NCI-H2029 treated with DMSO at 0.1 percent for 48 hours (cell line): Measurements from ENCODE around the gene KIF2A.
"Not testable (repeated sequence)": the region's sequence is repeated elsewhere in the genome, so short reads cannot be mapped to it uniquely, and the experiment has no call there.

Source experiments
- DNase-seq: peaks from one replicate; lab custom pipeline; 2025; lab: John Stamatoyannopoulos, UW

The KIF2A gene

DNA sequence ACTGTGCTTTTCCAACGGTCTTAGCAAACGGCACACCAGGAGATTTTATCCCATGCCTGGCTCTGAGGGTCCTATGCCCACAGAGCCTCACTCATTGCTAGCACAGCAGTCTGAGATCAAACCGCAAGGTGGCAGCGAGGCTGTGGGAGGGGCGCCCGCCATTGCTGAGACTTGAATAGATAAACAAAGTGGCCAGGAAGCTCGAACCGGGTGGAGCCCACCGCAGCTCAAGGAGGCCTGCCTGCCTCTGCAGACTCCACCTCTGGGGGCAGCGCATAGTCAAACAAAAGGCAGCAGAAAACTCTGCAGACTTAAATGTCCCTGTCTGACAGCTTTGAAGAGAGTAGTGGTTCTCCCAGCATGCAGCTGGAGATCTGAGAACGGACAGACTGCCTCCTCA, 14.2 kb upstream of the KIF2A start:
- DNase-seq: not testable (repeated sequence)

DNA sequence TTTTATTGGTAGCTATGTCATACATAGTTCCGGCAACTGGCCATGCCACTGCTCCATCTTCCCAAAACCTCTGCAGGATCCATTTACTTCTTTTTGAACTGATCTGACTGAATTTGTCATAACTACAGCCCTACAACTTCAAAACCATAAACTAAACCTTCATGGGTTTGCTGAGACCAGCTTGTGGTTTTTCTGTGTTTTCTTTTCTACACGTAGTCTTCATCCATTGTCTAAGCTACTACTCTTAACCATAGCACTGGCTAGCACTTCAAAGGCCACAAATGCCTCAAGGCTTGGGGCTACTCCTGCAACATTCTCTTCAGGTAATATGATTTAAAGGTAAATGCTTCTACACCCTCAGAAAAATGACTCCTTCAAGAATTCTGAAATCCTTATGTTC, 9.0 kb upstream of the KIF2A start:
- no peak for DNase-seq

DNA sequence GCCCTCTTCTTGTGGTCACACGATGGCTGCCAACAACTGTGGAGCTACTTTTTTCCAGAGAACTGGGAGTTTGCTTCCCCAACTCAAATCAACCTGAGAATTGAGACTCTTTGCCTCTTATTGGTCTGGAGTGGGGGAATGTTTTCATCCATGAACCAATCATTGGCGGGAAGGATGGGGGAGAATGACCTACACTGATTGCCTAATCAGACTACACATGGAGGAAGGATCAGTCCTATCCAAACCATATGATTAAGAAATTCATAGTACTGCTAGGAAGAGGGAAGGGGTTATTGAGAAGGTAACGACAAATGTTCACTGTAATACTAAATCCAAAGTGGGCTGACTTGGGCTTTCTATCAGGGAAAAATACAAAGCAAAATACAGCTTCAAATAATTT, 7.9 kb upstream of the KIF2A start:
- no peak for DNase-seq

DNA sequence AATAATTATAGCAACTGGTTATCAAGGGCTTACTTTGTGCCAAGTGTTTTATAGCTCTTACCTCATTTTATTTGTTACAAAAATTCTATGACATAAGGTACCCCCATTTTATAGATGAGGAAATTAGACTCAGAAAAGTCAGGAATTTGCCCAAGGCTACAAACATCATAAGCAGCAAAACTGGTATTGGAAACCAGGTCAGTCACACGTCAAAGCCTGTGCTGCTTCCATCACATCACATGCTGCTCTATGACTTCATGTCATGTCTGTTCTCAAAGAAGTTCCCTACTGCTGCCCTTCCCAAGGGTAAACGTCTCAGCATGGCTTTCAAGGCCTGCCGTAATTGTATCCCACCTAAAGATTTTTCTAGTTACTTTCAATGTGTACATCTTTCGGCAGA, 6.9 kb upstream of the KIF2A start:
- DNase-seq: no peak

DNA sequence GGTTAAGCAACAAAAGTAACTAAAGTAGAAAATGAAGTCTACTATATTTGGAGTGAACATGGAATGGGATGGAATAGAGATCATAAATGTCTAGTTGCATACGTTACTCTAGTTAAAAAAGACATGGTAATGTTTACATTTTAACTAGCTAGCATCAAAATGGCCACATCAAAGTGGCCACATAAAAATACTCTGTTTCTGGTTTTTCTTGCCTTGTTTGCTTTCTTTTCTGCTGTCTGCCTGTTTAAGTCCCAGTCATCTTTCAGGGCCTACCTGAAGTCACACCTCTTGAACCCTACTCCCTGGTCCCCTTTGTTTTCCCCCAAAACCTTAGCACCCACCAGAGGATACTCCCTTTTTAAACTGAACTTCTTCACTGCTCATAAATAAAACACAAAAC, 6.4 kb upstream of the KIF2A start:
- no peak for DNase-seq

DNA sequence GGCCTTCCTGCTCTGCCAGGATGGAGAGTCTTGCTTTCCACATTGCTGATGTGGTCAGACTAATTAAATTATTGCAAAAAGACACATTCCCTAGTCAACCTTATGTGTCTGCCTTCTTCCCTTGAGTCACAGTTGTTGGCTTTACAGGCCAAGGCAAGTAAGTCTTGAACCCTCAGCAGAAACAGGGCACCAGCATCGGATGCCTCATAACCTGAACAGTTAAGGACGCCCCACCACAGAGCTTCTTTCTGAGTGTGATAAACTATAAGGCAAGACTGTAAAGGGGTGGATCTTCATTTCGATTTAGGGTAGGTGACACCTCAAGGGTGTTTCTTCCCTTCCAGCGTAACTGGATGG, 670 bp upstream of the KIF2A start:
- DNase-seq: no peak

DNA sequence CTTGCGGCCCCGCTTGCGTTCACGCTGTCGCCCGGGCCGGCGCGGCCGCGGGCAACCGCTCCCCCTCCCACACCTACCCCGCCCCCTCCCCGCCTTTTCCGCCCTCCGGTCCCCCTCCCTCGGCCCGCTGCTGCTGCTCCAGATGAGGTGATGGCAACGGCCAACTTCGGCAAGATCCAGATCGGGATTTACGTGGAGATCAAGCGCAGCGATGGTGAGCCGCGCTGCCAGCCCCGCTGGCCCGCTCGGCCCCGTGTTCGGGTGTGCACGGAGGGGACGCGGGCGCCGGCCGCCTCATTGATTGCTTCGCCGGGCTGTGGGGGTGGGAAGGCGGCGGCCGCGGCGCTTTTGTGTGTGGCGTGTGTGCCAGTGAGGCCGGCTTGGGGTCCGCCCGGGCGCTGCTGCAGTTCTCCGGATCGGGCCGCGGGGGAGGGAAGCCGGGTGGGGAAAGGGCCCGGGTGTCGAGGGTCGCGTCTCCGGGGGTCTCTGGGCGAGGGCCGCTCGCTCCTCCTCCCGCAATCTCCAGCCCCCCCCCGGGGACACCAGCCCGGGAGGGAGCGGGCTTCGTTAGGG, 403 bp downstream of the KIF2A start:
- no peak for DNase-seq

DNA sequence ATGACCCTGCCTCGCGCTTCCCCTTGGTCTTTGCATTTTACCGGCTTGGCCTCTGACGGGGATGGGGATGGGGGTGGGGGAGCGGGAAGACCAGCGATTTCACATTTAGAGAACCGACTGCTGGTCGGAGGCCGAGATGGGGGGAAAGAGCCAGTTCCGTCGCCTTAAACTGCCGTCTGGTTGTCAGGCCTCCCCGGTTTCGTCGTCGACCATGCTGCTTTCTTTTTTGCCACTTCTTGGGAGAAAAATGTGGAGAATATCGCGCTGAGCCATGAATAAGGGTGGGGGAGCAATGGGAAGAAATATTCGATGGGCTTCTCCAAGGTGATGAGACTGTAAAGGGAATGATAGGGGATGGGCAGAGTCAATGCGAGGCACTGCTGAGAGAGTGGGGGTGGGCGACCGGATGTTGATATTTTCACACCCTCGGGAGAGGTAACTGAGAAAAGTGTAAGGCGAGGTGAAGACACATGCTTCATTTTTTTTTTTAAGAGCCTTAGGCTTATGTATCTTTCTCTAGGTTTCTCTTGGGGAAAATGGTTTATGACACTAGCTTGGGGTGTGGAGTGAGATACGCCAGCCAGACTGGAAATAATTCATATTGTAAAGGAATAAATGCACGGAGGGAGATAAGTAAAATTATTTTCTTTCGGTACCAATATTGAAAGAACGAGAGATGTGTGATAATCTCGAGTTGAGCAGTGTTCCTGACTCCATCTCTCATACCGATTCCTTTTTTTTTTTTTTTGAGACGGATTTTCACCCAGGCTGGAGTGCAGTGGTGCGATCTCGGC, 1.1 kb downstream of the KIF2A start:
- DNase-seq: no peak

DNA sequence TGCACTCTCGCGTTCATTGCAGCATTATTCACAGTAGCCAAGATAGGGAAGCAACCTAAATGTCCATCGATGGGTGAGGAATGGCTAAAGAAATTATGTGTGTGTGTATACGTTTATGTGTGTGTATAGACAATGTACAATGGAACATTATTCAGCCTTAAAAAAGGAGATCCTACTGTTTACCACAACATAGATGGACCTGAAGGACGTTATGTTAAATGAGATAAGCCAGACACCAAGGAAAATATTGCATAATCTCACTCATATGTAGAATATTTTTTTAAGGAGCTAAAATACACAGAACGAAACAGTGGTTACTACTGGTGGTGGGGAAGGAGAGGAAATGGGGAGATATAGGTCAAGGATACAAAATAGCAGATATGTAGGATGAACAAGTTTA, 2.4 kb downstream of the KIF2A start:
- DNase-seq: no peak

DNA sequence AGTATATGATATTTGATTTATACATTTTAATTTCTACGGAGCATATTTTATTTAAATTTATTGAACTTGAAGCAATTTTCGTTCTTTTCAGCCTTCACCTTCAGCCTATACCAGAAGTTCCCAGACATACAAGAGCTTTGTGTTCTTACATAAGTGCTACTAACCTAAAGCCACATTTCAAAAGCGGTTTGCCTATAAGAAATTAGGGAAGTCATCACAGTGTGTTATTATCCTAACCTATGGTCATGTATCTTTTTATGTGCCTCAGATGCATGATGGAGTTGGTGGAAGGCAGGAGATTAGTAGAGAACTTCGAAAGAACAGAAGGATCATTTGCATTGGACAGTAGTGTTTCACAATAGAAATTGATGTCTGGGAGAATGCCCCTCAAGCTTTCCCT, 3.1 kb downstream of the KIF2A start:
- DNase-seq: no peak

DNA sequence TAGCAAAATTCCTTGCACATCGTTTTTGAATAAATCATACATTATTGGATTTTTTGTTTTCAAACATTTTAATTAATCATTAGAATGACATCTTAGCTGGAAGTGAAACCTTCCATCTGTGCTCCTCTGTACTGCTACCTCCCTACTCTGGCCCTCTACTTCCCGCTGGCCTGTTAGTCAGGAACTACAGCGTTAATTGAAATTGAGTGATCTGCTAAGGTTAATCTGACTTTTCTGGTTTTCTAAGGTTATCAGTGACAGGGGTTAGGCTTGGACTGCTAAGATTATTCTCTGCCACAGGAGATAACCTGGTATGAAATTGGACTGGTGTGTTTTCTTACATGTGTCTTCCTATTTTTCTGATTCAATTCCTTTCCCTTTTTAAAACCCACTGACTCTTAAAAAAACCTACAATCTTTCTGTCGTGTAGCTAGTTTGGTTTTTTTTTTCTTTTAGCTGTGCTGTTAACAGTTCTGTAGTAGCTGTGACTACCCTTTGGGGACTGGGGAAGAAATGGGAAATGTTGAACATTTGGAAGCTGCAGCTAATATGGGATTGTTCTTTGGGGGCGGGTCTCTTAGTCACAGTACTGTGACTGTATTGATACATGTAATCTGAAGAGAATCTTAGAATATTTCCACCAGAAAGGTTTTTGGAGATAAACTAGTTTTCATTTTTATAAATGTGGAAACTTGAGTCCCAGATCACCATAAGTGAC, 4.6 kb downstream of the KIF2A start:
- DNase-seq: no peak

DNA sequence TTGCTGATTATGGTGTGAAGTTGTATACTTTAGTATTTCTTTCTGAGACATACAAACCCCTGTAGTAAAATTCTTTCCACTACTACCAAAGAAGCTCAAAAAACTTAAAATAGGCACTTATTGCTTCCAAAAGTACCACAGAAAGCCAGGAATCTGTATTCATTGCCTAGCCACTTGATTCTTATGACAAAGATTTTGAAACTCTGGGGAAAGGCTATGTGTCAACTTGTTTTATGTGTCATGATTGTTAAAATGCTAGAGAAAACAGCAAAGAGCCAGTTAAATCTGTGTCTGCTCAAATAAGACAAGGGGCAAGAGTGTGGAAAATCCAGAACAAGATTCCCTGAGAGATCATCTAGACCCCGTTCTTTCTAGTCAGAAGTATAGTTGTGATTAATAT, 6.0 kb downstream of the KIF2A start:
- no peak for DNase-seq

DNA sequence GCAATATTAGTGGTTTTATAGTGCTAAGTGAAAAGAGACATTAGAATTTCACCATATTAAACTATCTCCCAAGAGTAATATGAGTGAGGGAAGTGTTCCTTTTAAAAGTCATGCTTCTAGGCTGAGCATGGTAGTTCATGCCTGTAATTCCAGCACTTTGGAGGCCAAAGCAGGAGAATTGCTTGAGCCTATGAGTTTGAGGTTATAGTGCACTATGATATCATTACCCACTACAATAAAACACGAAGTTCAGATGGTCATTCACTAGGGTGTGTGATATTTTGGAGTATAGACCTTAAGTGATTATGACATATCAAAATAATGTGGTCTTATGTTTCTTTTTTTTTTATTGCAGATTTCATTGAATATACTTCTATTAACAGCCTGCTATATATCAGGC, 6.7 kb downstream of the KIF2A start:
- DNase-seq: no peak

DNA sequence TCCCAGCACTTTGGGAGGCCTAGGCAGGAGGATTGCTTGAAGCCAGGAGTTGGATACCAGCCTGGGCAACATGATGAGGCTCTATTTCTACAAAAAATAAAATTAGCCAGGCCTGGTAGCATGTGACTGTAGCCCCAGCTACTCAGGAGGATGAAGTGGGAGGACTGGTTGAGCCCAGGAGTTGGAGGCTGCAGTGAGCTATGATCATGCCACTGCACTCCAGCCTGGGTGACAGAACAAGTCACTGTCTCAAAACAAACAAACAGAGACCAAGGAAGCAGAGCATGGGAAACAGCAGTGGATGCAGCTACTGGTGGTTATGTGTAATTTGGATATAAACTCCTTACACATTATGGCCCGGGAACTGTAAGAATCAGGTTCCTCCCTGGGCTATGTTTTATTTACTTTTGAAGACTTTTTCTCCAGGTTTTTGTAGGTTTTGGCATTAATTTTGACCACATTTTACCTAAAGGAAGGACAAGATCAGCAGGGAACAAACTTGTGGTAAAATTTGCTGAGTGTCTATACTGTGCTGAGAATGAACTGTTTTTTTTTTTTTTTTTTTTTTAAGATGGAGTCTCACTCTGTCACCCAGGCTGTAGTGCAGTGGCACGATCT, 8.3 kb downstream of the KIF2A start:
- no peak for DNase-seq

DNA sequence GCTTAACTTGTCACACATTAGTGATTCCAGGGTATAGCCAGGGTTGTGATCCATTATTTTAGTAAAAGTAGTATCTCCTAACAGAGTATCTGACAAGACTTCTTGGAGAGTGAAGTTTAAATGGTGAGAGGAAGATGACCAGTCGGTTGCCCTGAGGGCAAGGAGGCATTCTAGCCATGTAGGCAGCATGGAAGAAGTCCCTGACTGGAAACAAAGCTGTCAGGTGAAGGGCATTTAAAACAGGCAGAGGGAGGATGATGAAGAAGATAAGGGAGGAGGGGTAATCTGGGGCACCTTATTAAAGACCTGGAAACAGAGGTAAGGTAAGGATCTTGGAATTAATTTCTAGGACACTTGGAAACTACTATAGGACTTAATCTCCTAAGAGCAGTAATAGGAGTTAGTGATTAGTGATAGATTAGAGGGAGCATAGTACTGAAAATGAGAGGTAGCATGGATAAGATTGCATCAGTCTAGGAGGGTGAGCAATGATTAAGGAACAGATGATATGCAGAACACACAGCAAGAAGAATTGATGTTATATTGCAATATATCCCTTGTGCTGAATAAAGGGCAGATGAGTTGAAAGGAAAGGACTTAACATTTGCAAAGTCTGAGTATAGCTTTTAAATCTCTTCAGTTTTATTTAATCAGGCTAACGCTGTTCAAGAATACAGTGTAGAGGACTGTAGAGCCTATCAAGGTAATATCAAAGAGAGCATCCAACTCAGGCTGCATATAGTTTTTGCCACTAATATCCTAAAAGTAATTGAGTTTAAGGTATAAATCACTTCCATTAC, 9.6 kb downstream of the KIF2A start:
- no peak for DNase-seq

DNA sequence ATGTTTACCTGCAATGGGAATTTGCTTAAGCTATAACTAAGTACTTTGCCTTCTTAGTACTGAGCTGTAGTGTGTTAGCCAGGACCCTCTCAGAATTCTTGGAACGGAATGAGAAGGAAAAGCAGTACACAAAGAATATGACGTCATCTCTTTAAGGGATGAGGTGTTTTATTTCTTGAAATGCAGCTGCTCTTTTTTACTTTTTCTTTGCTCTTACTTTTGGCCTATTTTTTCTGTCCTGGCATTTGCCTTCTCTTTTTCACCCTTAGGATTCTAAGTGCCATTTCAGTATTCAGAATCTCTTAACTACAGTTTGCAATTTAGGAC, 10.1 kb downstream of the KIF2A start:
- no peak for DNase-seq

DNA sequence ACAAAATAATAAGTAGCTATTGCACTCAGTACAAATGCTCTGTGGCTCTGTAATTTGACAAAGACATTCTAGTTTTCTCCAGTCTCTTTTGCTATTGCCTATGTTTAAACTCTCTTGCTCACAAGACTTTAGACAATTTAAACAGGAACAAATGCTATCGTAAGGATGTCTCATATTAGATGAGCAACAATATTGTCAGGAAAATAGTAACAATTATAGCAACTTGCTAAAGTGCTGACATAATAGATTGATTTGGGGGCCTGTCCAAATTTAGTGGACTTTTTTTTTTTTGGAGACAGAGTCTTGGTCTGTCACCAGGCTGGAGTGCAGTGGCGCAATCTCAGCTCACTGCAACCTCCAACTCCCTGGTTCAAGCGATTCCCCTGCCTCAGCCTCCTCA, 11.8 kb downstream of the KIF2A start:
- no peak for DNase-seq

DNA sequence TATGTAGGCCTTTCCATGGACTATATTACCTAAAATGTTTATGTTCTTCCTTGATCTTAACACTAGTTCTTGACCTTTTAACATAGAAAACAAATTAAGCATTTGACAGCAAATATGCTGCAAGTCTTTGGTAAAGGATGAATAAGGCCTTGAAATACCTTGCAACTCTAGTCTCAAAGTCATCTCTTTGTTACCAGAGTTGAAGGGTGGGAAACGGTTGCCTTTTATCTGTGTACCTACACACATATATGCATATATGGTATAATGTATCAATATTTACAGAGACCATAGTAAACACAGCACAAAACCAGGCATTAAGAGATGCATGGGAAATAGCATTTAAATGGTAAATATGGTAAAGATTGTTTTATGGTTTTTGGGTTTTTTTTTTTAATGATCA, 16.5 kb downstream of the KIF2A start:
- no peak for DNase-seq

DNA sequence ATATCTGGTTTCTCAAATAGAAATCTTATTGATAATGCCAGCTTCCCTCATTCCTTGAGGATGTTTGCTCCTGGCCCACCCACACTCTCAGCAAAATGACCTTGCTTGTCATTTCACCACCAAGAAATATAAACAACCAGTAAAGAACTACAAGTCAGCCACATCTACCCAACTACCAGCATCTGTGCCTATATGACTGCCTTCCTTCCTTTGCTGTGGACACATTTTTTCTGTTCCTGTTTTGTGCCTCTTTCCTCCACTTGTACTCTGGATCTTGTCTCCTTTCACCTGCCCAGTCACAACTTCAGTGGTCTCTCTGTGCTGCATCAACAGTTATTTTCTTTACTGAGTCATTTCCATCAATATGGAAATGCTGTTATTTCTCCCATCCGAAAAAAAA, 20.3 kb downstream of the KIF2A start:
- DNase-seq: no peak

DNA sequence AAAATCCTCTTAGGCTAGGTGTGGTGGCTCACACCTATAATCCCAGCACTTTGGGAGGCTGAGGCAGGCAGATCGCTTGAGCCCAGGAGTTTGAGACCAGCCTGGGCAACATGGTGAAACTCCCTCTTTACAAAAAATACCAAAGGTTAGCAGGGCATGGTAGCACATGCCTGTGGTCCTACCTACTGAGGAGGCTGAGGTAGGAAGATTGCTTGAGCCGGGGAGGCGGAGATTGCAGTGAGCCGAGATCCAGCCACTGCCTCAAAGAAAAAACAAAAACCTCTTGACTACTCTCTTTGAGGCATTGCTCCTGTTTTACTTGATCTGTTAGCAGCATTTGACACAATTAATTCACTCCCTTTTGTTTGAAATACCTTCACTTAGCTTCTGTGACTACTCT, 20.7 kb downstream of the KIF2A start:
- no peak for DNase-seq

DNA sequence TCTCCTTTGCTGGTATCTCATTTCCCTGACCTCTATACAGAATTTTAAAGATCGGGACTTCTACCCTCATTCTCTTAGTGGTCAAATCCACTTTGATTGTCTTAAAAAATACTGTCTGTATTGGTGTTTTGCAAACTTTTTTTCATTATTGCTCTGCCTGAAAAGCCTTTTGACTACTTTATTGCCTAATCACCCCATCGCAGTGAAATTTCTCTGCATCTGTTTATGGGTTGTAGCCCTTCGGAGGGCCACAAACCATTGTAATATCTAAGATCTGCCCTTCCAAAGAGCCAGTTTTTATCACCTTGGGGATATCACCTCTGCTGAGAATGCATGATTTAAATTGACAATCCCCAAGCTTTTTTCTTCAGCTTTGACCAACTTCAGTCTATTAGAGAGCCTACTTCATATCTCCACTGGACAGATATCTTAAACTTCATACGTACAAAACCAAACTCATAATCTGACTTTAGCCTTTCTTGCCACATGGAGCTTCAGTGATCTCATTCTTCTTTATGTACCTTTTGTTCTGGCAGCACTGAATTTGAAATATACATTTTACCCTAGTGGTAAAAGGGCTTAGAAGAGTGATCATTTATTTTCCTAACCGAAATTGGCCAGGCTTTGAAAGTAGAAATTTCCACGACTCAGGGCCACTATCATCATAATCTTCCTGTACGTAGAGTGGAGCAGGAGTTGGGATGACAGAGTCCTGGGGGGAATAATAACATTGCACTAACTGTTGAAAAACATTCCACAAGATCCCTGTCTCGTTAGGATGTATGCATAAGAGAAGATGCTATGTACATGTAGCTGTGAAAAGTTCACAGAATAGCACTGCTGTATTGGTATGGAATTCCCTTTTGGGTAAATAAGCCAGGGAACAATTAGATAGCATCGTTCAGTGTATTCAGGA, 21.4 kb downstream of the KIF2A start:
- DNase-seq: no peak
